ENCODE data around the gene DHRS3. TPM values are rescaled to one million over a fixed set of nuclear protein-coding genes. Genes with fewer than 3 reads are reported as not detected.

The DHRS3 gene
- total RNA-seq, 3 donors from 2014 or later = 85.9 to 141 (median 90.1) TPM

GRCh38 chr1:12609469-12610003, 8.5 kb downstream of the DHRS3 start:
- no peak for TF ChIP-seq CTCF (IDR thresholded peaks at IDR 0.05)
- H3K4me3 ChIP-seq = no peak overlapping the region
- intact Hi-C loops (cut with DNase I, micrococcal nuclease) = loop anchor here in 1 of 2 donors (10.0 kb wide), 1 partner anchor 135 kb away; no protein-coding TSS in a partner anchor
- peaks cover 4% of the 10 kb centered on the region for H3K4me1 ChIP-seq (ENCODE audit: low read depth)
- no peaks in the 10 kb centered on the region for H3K36me3 ChIP-seq (ENCODE audit: low read depth)
- no peaks in the 10 kb centered on the region for H3K9me3 ChIP-seq
- DNase-seq = no peak
- ATAC-seq = no peak

GRCh38 chr1:12608311-12608957, 9.6 kb downstream of the DHRS3 start:
- H3K36me3 ChIP-seq (ENCODE audit: low read depth) = no peaks in the 10 kb centered on the region

GRCh38 chr1:12607263-12607662, 10.7 kb downstream of the DHRS3 start:
- H3K36me3 ChIP-seq (ENCODE audit: low read depth) = no peaks in the 10 kb centered on the region
- TF ChIP-seq CTCF (IDR thresholded peaks at IDR 0.05) = no peak
- DNase-seq (no peak), ATAC-seq (no peak)
- H3K4me1 ChIP-seq (ENCODE audit: low read depth) = peaks cover 9% of the 10 kb centered on the region
- H3K4me3 ChIP-seq = no peak overlapping the region
- intact Hi-C loops (cut with DNase I, micrococcal nuclease) = no loop called here
- H3K9me3 ChIP-seq = no peaks in the 10 kb centered on the region

More at GRCh38 chr1:12608311-12608957, 9.6 kb downstream of the DHRS3 start:
- no peak for TF ChIP-seq CTCF (IDR thresholded peaks at IDR 0.05)
- ATAC-seq (no peak), DNase-seq (peak in 1 of 3 donors; percentile 3)
- Histone ChIP-seq H3K4me3 (no peak overlapping the region), H3K9me3 (no peaks in the 10 kb centered on the region), H3K4me1 (ENCODE audit: low read depth) (peaks cover 8% of the 10 kb centered on the region)
- intact Hi-C loops (cut with DNase I, micrococcal nuclease) = no loop called here

GRCh38 chr1:12604986-12605385, 13.0 kb downstream of the DHRS3 start:
- no peak for TF ChIP-seq CTCF (IDR thresholded peaks at IDR 0.05)
- H3K4me1 ChIP-seq (ENCODE audit: low read depth) = peaks cover 28% of the 10 kb centered on the region
- no peak overlapping the region for H3K4me3 ChIP-seq
- no peak for ATAC-seq
- H3K9me3 ChIP-seq = no peaks in the 10 kb centered on the region
- DNase-seq = no peak
- no peaks in the 10 kb centered on the region for H3K36me3 ChIP-seq (ENCODE audit: low read depth)
- intact Hi-C loops (cut with DNase I, micrococcal nuclease) = no loop called here

- H3K4me1 ChIP-seq (ENCODE audit: low read depth) = peaks cover 30% of the 10 kb centered on the region
- no peak overlapping the region for H3K4me3 ChIP-seq
- DNase-seq (peak in 1 of 3 donors; percentile 67), ATAC-seq (peak; percentile 88)
- H3K36me3 ChIP-seq (ENCODE audit: low read depth) = no peaks in the 10 kb centered on the region
- intact Hi-C loops (cut with DNase I, micrococcal nuclease) = no loop called here
- no peak for TF ChIP-seq CTCF (IDR thresholded peaks at IDR 0.05)
- no peaks in the 10 kb centered on the region for H3K9me3 ChIP-seq
These were observed 13.7 kb downstream of the DHRS3 start for GRCh38 chr1:12604114-12604874.

Measured in mucosa of descending colon (tissue), 3 donors.